GM21723 (cell line): ENCODE data around the gene FBXO5.
A peak's percentile ranks its signal among the peaks of the same experiment; 100 is the strongest.
"Not testable (repeated sequence)": the region's sequence is repeated elsewhere in the genome, so short reads cannot be mapped to it uniquely, and the experiment has no call there.

Experiments used
- ATAC-seq: cut with Tn5 transposase; IDR thresholded peaks from one replicate; pipeline ENCODE4 v1.9.1; 2021; ENCODE audit warnings: mild to moderate bottlenecking, moderate library complexity; ENCODE audit not compliant: unreplicated experiment

FBXO5 gene

GRCh38 chr6:152982904-152983636 is at the start of gene FBXO5:
Gene FBXO5, minus strand, starts transcription at chr6:152983041. Its CDS starts 82 bp downstream, at chr6:152982959.
- peak; percentile 79 for ATAC-seq

DNA sequence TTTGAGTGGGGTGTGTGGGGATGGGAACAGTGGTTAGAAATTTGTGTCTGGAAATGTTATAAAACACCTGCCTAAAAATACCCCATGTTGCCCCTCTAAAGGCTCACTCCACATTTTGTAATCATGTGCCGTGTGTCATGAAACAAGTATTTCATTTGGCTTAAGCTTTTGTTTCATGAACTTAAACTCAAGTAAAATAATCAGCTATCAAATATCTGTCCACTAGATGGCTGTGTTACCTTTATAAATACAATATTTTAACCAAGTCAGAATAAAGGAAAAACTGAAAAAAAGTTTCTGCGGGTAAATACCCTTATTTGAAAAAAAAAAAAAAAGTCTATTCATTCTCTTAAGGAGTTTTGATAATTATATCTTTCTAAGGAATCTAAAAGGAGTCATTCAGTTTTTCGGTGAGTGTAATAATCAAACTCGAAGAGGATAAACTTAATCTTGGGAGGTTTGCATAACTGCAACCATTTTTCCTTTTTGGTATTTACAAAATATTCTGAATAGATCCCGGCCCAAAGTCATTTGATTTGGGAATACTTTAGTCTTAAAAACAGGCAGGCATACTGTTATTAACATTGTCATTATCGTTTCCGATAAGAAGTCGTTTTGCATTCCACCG is 49.5 kb upstream of the FBXO5 start:
- no peak for ATAC-seq

DNA sequence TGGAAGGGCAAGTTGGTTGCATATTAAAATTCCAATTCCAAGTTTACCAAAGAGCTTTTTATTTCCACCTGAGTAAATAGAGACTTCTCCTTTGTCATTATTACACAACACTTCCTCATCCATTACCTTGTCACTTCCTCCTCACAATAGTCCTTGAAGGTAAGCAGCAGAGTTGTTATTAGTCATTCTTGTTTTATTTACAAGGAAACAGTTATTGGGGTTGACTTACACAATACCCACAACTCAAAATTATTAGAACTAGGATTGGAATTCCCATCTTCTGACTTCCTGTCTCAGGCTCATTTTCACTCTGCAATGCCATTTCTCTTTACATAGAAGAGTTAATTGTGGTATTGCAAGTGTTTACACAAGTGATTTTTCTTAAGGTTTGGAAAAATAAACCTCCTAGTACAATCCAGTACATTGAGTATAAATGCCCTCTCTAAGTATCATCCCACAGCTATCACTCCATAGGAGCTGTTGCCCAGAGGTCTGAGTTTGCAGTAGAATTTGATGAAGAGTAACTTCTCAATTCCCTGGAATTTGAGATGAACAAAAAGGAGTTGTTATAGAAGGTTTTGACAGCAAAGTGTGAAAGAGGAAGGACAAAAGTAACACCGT is 48.6 kb upstream of the FBXO5 start:
- ATAC-seq: no peak

- no peak for ATAC-seq
Measured at GRCh38 chr6:153028963-153029362, 46.1 kb upstream of the FBXO5 start.

DNA sequence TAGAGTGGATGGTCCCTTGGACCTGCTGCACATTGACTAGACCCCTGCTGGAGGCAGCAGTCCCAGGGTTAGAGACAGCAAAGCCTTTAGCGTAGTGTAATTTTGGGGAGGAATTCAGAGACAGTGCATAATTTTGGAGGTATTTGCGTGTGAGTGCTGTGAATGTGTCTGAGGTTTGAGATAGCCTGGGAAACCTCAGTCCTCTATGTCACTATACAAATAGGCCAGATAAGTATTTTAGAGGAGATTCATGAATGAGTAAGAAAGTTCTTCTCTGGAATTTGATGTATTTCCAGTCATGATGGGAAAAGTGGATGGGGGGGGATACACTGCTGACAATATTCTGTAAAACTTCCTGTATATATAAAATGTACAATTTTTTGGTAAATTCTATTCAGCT is 45.4 kb upstream of the FBXO5 start:
- no peak for ATAC-seq

DNA sequence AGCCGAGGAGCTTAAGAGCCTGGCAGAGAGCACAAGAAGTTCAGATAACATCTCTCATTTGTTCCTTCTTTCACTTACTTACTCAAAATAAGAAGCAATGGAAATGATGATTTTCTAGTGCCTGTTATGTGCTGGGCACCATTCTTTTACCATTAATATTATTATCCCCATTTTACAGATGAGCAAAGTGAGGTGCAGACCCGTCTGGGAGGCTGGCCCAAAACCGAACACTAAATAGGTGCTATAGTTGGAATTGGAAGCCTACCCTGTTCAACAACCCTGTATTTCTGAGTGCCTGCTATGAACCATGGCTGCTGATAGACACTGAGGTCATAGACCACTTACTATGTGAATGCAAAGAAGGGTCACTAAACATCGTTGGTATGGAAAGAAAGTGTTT is 44.6 kb upstream of the FBXO5 start:
- no peak for ATAC-seq

GRCh38 chr6:153024709-153025017 is 41.8 kb upstream of the FBXO5 start:
- peak; percentile 13 for ATAC-seq

DNA sequence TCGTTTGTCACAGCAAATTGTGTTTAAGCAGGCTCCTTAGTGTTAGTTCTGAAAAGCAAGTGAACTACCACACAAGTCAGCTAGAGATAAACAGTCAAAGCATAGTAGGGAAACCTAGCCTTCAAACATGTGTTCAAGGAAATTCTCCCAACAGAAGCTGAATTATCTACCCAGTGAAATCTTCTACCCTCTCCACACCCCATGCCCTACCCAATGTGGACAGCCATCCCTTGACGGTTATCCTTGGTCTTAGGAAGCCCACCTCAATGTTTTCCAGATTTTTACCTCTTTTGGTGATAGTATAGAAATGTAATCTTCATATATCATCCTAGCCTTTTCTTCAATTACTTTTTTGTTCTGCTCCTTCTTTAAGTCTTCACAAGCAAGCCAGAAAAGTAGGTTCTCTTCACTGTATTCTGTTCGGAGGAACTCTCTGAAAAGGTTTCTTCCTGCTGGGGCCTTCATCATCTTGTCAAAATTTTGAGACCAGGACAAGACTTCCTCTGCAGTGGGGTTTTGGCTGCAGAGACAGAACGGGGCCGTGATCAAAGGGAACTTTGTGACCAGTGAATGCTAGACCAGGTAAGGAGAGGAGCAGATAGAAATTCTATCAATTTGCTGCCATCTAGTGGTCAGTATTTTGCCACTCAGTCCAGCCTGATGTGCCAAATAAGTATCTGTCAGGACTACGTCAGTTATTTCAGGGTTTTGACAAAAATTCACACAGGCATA is 41.3 kb upstream of the FBXO5 start:
- ATAC-seq: peak; percentile 100

- no peak for ATAC-seq
Measured at GRCh38 chr6:153018355-153018754, 35.5 kb upstream of the FBXO5 start.

DNA sequence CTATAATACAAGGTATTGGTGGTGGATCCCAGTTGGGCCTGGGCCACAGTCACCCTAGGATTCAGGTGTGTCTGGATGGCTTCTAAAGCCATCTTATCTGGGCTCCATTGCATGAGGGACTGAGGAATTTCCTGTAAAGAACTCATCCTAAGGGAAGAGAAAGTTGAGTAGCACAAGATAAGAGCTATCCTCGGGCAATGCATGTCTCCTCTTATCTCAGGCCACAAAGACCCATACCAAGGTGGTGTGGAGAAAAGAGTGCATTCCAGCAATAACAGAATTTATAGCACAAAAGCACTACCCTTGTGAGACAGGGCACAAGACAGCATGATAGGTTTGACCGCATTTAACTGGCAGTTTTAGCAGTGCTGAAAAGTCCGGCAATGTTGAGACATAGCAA is 34.0 kb upstream of the FBXO5 start:
- no peak for ATAC-seq

DNA sequence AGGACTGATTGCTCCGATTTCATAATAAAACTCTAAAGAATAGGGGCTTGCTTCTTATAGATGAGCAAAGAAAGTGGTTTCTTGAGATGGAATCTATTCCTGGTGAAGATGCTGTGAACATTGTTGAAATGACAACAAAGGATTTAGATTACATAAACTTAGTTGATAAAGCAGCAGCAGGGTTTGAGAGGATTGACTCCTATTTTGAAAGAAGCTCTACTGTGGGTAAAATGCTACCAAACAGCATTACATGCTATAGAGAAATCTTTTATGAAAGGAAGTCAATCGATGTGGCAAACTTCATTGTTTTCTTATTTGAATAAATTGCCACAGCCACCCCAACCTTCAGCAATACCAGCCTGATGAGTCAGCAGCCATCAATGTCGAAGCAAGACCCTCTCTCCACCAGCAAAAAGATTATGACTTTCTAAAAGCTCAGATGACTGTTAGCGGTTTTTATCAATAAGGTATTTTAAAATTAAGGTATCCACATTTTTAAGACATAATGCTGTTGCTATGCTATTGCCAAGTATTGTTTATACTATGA is 32.3 kb upstream of the FBXO5 start:
- ATAC-seq: no peak

- no peak for ATAC-seq
Measured at GRCh38 chr6:153013438-153013837, 30.6 kb upstream of the FBXO5 start.

GRCh38 chr6:153012856-153013255 is 30.0 kb upstream of the FBXO5 start:
- no peak for ATAC-seq

GRCh38 chr6:153003366-153003690 is 20.5 kb upstream of the FBXO5 start:
- peak; percentile 5 for ATAC-seq

- ATAC-seq: peak; percentile 92
Measured at GRCh38 chr6:153002613-153003365, 19.9 kb upstream of the FBXO5 start, which contains the start of gene MTRF1L. Gene MTRF1L, minus strand, starts transcription at chr6:153002709. Its CDS starts 24 bp downstream, at chr6:153002685.

DNA sequence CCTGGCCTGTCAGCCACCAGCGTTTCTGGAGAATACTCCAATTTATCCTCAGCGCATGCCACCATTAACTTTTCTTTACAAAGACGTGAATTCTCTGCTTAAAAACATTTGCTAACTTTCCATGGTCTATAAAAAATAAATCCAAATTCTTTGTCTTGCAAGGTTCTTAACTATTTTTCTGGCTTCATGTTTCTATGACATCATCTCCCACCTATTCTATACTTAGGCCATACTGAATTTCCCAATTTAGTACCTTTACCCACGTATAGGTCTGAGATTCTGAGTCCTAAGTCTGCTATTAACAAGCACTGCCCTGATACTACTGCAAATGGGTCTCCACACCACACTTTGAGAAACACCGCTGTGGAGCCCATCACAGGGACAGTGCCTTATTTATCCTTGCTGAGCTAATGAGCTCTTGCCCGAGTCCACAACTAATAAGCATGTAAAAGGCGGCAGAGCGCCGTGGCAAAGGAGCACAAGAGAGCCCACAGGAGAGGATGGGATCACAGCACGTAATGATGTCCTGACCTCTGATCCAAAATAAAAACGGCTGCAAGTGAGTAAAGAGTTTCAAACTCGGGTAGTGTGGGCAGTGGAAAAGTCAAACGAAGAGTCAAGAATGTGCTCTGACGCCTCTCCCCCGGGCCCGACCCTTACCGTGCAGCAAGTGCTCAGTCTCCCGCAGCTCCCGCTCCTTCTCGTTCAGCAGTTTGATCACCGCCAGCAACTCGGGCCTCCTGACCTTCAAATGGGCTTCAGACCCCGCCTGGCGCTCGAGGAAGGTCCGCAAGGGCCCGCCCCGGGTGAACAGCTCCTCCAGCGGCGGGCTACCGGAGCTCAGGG is 19.1 kb upstream of the FBXO5 start:
- peak; percentile 35 for ATAC-seq

GRCh38 chr6:153000790-153001189 is 17.9 kb upstream of the FBXO5 start:
- ATAC-seq: not testable (repeated sequence)

DNA sequence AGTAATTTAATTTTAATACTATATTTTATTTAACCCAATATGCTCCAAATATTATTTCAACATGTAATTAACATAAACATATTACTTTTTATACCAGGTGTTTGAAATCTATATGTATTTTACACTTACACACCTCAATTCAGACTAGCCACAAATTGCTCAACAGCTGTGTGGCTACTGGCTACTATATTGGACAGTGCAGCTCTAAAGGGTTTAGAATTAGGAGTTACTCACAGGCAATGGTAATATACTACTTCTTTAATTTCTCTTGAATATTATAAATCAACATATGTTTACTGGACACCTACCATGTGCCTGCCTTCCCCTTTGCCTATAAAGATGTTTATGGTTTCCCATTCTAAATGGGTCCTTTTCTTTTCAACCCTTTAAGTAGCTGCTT is 17.4 kb upstream of the FBXO5 start:
- ATAC-seq: no peak

DNA sequence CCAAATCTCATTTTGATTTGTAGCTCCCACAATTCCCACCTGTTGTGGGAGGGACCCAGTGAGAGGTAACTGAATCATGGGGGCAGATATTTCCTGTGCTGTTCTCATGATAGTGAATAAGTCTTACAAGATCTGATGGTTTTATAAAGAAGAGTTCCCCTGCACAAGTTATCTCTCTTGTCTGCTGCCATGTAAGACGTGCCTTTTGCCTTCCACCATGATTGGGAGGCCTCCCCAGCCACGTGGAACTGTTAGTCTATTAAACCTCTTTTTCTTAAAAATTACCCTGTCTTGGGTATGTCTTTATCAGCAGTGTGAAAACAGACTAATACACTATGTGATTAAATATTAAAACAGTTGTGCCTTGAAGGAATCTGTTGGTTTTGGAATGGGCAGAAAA is 16.7 kb upstream of the FBXO5 start:
- not testable (repeated sequence) for ATAC-seq

- no peak for ATAC-seq
Measured at GRCh38 chr6:152993847-152994246, 11.0 kb upstream of the FBXO5 start.
